Tibial nerve (tissue), 3 donors: Measurements from ENCODE around the gene MAPK1.

ENCODE experiments used
- EP300 ChIP-seq, 2 donors: sonication (generic); formaldehyde crosslinking; IDR thresholded peaks; one replicate each; pipeline ENCODE4 v1.6.1; 2017; ENCODE audit warnings: antibody characterized with exemption in 2 of 2, mild to moderate bottlenecking in 1 of 2
- POLR2A ChIP-seq, 2 donors: fragments of 450-650 bp; IDR thresholded peaks; one replicate each; pipeline ENCODE4 v1.6.1; 2017; ENCODE audit warnings: antibody characterized with exemption in 2 of 2, mild to moderate bottlenecking in 2 of 2, moderate library complexity in 2 of 2

GRCh38 chr22:21889251-21889990, 22.0 kb upstream of the MAPK1 start:
- no peak for TF ChIP-seq EP300 (IDR thresholded peaks at IDR 0.05)
- no peak for TF ChIP-seq POLR2A (IDR thresholded peaks at IDR 0.05)
